Measurements from ENCODE around the gene JAKMIP2.
"Not testable (repeated sequence)": the region's sequence is repeated elsewhere in the genome, so short reads cannot be mapped to it uniquely, and the experiment has no call there.

The JAKMIP2 gene

GRCh38 chr5:147643142-147643541, 139.4 kb downstream of the JAKMIP2 start:
- no peak for DNase-seq

DNA sequence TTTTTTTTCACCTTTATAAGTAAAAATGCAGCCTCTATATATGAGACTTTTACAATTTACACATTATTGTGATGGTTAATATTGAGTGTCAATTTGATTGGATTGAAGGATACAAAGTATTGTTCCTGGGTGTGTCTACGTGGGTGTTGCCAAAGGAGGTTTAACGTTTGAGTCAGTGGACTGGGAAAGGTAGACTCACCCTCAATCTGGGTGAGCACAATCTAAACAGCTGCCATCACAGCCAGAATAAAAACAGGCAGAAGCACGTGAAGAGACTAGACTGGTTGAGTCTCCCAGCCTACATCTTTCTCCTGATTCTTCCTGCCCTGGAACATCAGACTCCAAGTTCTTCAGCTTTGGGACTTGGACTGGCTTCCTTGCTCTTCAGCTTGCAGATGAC, 139.9 kb downstream of the JAKMIP2 start:
- no peak for DNase-seq

- DNase-seq = no peak
These were observed 143.2 kb downstream of the JAKMIP2 start for GRCh38 chr5:147639321-147639720.

DNA sequence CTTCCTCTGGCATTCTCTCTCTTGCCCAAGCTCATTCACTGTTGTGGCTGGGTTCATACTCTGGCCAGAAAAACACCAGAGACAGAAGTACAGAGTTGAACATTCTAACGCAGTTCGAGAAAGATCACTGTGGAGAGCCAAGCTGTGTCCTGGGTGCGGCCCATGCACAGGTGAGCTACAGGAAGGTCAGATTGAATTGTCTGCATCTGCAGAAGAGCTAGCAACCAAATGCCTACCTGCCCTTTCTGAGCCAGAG, 145.9 kb downstream of the JAKMIP2 start:
- DNase-seq = no peak

DNA sequence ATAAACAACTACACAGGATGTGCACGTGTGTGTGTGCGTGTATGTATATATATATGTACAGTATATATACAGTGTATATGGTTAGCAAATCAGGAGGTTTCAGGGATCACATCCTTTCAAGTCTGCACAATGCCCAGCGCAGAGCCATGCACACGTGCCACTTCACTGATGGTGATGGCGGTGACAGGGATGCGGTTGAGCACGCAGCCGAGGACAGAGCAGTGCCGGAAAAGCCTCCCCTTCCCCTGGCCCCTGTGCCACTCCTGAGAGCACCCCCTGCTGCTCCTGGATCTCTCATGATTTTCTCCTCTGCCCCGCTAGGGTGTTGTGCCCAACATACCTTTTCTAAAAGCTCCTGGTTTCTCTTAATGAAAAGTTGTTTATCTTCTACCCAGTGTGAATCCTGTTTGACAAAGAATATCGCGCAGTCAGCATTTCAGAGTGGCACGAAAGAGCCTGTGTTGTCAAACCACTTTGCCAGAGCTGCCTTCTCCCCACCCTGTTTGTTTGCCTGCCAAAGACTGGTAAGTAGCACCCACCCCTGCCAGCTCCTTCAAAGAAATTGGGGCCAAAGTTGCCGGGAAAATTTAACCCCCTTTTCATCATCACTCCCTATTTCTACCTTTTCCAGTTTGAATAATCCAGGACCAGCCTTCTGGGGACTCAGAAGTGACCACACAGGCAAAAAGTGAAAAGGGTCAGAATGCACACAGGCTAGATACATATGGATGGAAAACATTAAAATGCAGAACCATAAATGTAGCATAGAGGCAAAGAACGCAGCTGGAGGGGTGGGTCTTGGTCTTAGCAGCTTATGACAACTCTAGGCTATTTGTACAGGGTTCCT, 146.4 kb downstream of the JAKMIP2 start:
- DNase-seq = no peak

- not testable (repeated sequence) for DNase-seq
These were observed 147.1 kb downstream of the JAKMIP2 start for GRCh38 chr5:147635439-147635838.

- DNase-seq = no peak
These were observed 149.4 kb downstream of the JAKMIP2 start for GRCh38 chr5:147633173-147633572.

GRCh38 chr5:147631428-147632003, 151.0 kb downstream of the JAKMIP2 start:
- DNase-seq = no peak

GRCh38 chr5:147629196-147629595, 153.3 kb downstream of the JAKMIP2 start:
- DNase-seq = no peak

GRCh38 chr5:147628058-147628895, 154.3 kb downstream of the JAKMIP2 start:
- peak; percentile 8 for DNase-seq

DNA sequence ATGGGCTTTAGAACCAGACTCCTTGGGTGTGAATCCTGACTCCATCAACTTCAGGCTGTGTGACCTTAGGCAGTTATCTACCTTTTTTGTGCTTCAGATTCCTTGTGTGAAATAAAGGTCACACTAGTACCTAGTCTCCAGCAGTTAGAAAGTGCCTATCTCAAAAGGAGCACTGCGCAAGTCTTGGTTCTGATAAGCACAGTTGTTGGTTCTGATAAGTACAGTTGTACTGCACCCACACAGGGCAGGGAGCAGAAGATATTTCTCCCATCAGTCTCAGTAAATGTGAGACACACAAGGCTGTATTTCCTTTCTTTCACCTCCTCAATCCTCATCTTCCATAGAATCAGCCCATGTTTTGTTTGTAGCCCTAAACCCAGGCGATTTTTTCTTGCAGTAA, 156.1 kb downstream of the JAKMIP2 start:
- DNase-seq = no peak

- no peak for DNase-seq
These were observed 161.5 kb downstream of the JAKMIP2 start for GRCh38 chr5:147621016-147621415.

- no peak for DNase-seq
These were observed 163.1 kb downstream of the JAKMIP2 start for GRCh38 chr5:147619281-147619878.

- no peak for DNase-seq
These were observed 164.7 kb downstream of the JAKMIP2 start for GRCh38 chr5:147617711-147618350.

GRCh38 chr5:147617191-147617606, 165.3 kb downstream of the JAKMIP2 start:
- DNase-seq = no peak

DNA sequence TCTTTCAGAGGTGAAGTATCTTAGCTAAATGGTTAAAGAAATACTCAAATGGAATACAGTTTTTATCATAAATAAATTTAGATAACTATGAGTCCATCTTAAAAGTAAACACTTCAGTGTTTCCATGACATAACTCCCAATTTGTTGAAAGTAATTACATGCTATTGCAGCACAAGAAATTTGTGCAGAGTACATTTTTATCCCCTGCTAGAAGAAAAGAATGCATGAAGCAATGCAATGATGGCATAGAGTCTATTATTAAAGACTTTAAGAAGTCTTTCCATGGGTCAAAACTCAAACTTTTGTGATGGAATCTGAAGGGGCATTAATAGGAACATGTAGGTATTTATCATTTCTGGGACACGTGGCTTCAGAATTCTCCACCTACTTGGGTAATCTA, 166.1 kb downstream of the JAKMIP2 start:
- no peak for DNase-seq

GRCh38 chr5:147613359-147613758, 169.2 kb downstream of the JAKMIP2 start:
- no peak for DNase-seq

DNA sequence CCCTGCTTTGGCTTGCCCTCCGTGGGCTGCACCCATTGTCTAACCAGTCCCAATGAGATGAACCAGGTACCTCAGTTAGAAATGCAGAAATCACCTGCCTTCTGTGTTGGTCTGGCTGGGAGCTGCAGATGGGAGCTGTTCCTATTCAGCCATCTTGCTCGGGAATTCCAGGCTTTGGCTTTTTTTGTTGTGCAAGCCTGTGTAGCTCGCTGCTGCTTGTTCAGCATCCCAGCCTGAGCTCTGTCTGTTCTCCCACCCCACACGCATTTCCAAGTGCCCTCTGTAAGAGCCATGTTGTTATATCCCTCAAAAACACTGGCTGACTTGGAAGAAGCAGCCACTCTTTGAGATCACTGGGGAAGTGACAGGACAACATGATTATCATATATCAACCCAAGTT, 171.0 kb downstream of the JAKMIP2 start:
- DNase-seq = no peak

GRCh38 chr5:147610798-147611197, 171.7 kb downstream of the JAKMIP2 start:
- DNase-seq = no peak

DNA sequence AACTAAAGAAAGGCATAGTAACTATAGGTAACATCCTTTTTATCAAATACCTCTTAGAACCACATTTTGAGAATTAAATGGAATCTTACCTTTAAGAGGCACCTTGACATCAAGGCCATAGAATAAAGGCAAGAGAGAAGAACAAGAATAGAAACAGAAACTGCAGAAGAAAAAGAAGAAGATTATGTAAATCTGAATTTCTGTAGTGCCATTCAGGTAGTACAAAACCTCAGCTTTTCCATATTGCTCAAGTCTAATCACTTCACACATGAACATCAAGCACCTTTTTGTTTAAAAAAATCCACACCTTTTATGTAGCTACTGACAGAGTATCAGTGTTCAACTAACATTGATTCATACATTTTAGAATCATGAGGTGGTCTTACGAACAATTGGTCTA, 180.9 kb downstream of the JAKMIP2 start:
- DNase-seq = no peak

DNA sequence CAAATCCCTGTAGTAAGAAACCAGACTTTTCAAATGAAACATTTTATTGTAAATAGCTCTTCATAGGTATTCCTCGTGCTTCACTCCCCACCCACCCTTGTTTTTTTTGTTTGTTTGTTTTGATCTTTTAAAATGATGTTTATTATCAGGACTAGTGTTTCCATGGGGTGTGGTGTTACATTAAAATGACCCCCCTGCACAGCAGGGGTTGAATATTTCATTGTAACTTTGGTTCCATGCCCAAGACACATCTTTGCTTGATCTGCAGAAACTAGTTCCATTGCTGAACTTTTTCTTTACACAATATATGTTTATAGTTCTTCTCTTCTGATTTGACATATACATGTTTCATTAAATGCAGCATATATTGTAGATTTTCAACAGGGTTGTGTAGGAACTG, 191.4 kb downstream of the JAKMIP2 start:
- DNase-seq = no peak

- DNase-seq = no peak
These were observed 192.4 kb downstream of the JAKMIP2 start for GRCh38 chr5:147590096-147590495.

DNA sequence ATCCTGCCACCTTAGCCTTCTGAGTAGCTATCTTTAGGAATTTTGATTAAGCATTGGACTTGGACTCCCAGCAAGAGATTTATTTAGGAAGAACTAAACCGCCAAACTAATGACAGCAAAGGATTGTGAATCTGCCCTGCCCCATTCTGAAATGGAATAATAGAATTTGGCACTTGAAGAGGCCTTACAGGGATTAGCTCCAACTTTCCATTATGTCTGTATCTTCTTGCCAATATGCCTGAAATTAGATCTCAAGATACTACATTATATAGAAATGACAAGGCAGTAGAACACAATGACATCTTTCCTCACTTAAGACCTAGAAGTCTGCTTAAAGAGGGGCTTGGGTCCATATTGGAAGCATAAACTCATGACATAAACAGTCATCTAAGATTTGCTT, 195.7 kb downstream of the JAKMIP2 start:
- DNase-seq = no peak
